ENCODE results near the gene CLDN17. TPM values are rescaled to one million over a fixed set of nuclear protein-coding genes. Genes with fewer than 3 reads are reported as not detected.

Gene CLDN17
- total and polyA plus RNA-seq, 9 of the 15 experiments (the other 6 are each of a cell fraction or from before 2014, with no cell fraction given), result not detected

DNA sequence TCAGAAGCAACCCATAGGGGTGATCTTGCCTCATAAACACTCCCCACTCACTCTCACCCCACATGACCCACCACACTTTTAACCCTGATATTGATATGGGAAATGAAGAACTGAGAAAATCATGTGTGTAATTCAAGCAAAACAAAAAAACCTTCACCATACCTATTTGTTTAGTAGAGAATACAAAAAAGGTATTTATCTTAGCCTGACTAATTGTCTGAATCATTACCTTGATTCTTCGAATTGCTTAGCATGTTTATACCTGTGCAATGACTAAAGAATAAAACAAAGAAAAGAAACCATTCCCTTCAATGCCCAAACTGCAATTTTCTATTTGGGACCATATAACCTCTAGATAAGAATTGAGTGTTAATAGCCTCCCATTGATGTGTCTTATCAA is 1.8 kb downstream of the CLDN17 start (continued):
- TF ChIP-seq, protein P1, sequence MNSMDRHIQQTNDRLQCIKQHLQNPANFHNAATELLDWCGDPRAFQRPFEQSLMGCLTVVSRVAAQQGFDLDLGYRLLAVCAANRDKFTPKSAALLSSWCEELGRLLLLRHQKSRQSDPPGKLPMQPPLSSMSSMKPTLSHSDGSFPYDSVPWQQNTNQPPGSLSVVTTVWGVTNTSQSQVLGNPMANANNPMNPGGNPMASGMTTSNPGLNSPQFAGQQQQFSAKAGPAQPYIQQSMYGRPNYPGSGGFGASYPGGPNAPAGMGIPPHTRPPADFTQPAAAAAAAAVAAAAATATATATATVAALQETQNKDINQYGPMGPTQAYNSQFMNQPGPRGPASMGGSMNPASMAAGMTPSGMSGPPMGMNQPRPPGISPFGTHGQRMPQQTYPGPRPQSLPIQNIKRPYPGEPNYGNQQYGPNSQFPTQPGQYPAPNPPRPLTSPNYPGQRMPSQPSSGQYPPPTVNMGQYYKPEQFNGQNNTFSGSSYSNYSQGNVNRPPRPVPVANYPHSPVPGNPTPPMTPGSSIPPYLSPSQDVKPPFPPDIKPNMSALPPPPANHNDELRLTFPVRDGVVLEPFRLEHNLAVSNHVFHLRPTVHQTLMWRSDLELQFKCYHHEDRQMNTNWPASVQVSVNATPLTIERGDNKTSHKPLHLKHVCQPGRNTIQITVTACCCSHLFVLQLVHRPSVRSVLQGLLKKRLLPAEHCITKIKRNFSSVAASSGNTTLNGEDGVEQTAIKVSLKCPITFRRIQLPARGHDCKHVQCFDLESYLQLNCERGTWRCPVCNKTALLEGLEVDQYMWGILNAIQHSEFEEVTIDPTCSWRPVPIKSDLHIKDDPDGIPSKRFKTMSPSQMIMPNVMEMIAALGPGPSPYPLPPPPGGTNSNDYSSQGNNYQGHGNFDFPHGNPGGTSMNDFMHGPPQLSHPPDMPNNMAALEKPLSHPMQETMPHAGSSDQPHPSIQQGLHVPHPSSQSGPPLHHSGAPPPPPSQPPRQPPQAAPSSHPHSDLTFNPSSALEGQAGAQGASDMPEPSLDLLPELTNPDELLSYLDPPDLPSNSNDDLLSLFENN (IDR thresholded peaks at IDR 0.05; ENCODE audit: low read depth in 2 of 2, low read length in 2 of 2), result no peak
- TF ChIP-seq, protein P2, sequence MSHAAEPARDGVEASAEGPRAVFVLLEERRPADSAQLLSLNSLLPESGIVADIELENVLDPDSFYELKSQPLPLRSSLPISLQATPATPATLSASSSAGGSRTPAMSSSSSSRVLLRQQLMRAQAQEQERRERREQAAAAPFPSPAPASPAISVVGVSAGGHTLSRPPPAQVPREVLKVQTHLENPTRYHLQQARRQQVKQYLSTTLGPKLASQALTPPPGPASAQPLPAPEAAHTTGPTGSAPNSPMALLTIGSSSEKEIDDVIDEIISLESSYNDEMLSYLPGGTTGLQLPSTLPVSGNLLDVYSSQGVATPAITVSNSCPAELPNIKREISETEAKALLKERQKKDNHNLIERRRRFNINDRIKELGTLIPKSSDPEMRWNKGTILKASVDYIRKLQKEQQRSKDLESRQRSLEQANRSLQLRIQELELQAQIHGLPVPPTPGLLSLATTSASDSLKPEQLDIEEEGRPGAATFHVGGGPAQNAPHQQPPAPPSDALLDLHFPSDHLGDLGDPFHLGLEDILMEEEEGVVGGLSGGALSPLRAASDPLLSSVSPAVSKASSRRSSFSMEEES (CRISPR knock-in tag; IDR thresholded peaks at IDR 0.05), result no peak
- TF ChIP-seq SMARCC2 (IDR thresholded peaks at IDR 0.05; ENCODE audit: low read depth), result no peak
- no peak for TF ChIP-seq SRSF7 (optimal IDR thresholded peaks at IDR 0.05; ENCODE audit: low read depth, low read length)
- no peak for TF ChIP-seq SMARCA4 (IDR thresholded peaks at IDR 0.05)
- TF ChIP-seq ZNF174 (CRISPR knock-in tag; IDR thresholded peaks at IDR 0.05), result no peak
- TF ChIP-seq ELF2 (CRISPR knock-in tag; IDR thresholded peaks at IDR 0.05), result no peak
- TF ChIP-seq RBFOX2 (IDR thresholded peaks at IDR 0.05; ENCODE audit: low read depth, low read length), result no peak
- TF ChIP-seq PRPF4 (IDR thresholded peaks at IDR 0.05; ENCODE audit: insufficient read depth, low read depth, low read length, poor library complexity, severe bottlenecking), result no peak
